Mucosa of descending colon (tissue), 3 donors: ENCODE results near the gene GRM8. TPM values are rescaled to one million over a fixed set of nuclear protein-coding genes. Genes with fewer than 3 reads are reported as not detected.

Experiments
- ATAC-seq: fragments of 200-7000 bp; cut with Tn5 transposase; one replicate; pipeline ENCODE4 v1.9.1; 2020; ENCODE audit warnings: mild to moderate bottlenecking, moderate library complexity
- DNase-seq, 3 donors: peaks; one replicate each; pipeline ENCODE4 v3.0.0-alpha.2; 2020
- H3K36me3 ChIP-seq: fragments of 200-600 bp; one replicate; pipeline ENCODE4 v1.8.0; 2021; ENCODE audit warnings: low read depth, mild to moderate bottlenecking
- H3K4me1 ChIP-seq: fragments of 200-600 bp; one replicate; pipeline ENCODE4 v1.8.0; 2021; ENCODE audit warnings: low read depth, mild to moderate bottlenecking
- H3K4me3 ChIP-seq: fragments of 200-600 bp; one replicate; pipeline ENCODE4 v1.8.0; 2021; ENCODE audit warnings: mild to moderate bottlenecking
- H3K9me3 ChIP-seq: fragments of 200-600 bp; one replicate; pipeline ENCODE4 v1.8.0; 2021; ENCODE audit warnings: mild to moderate bottlenecking
- CTCF ChIP-seq: fragments of 200-600 bp; IDR thresholded peaks from one replicate; pipeline ENCODE4 v1.8.0; 2022; ENCODE audit warnings: antibody characterized with exemption, mild to moderate bottlenecking
- intact Hi-C, 2 donors: fragments of 100-400 bp; cut with DNase I in 1 of 2; cut with micrococcal nuclease in 1 of 2; formaldehyde crosslinking; loops; one replicate each; pipeline versions ENCODE4 v1.11.0 to v1.11.1; 2022; cut with DNase I, micrococcal nuclease
- total RNA-seq, 3 donors: library from RNA; stranded (reverse); fragmentation: NEBNext Ultra II Directional in 2 of 3; extraction: Animal tissue kit (Norgen Biotek cat#: 25700) in 2 of 3; gene quantifications; one replicate each; pipeline versions ENCODE4 v1.2.1 to v1.2.4, GENCODE V29; 2021 to 2023
- donor health status: DM: no; HTN: no; CAD: no; lungs with moderate emphysema.
- donor health status: DM: no; HTN: no; CAD: no.
- donor health status: DM: no; HTN: yes; CAD: no.

GRM8 gene
- total RNA-seq, 3 donors from 2014 or later = 0.41 to 9.2 (median 4.4) TPM

GRCh38 chr7:126447984-126448383, 804.8 kb downstream of the GRM8 start:
- no peak overlapping the region for H3K4me3 ChIP-seq
- no peaks in the 10 kb centered on the region for H3K9me3 ChIP-seq
- intact Hi-C loops = no loop called here
- peaks cover 6% of the 10 kb centered on the region for H3K4me1 ChIP-seq
- no peaks in the 10 kb centered on the region for H3K36me3 ChIP-seq
- no peak for DNase-seq
- no peak for TF ChIP-seq CTCF
- peak; percentile 71 for ATAC-seq

- Histone ChIP-seq H3K4me3 (no peak overlapping the region), H3K4me1 (peaks cover 10% of the 10 kb centered on the region), H3K36me3 (no peaks in the 10 kb centered on the region), H3K9me3 (no peaks in the 10 kb centered on the region)
- intact Hi-C loops = no loop called here
- TF ChIP-seq CTCF = no peak
- DNase-seq = no peak
- no peak for ATAC-seq
Observed at GRCh38 chr7:126445991-126446390, 806.8 kb downstream of the GRM8 start.

- DNase-seq = no peak
- no peak overlapping the region for H3K4me3 ChIP-seq
- no peaks in the 10 kb centered on the region for H3K9me3 ChIP-seq
- peak; percentile 61 for ATAC-seq
- intact Hi-C loops = no loop called here
- H3K4me1 ChIP-seq = peaks cover 13% of the 10 kb centered on the region
- TF ChIP-seq CTCF = no peak
- H3K36me3 ChIP-seq = peaks cover 5% of the 10 kb centered on the region
Observed at GRCh38 chr7:126443951-126444350, 808.8 kb downstream of the GRM8 start.

- H3K4me3 ChIP-seq = no peak overlapping the region
- peaks cover 5% of the 10 kb centered on the region for H3K36me3 ChIP-seq
- ATAC-seq (no peak), DNase-seq (no peak)
- no peak for TF ChIP-seq CTCF
- intact Hi-C loops = no loop called here
- H3K9me3 ChIP-seq = no peaks in the 10 kb centered on the region
- peaks cover 11% of the 10 kb centered on the region for H3K4me1 ChIP-seq
Observed at GRCh38 chr7:126442908-126443307, 809.8 kb downstream of the GRM8 start.

- peak; percentile 51 for ATAC-seq
Observed at GRCh38 chr7:126441745-126442144, 811.0 kb downstream of the GRM8 start.

More at GRCh38 chr7:126441745-126442144, 811.0 kb downstream of the GRM8 start:
- no peak for TF ChIP-seq CTCF
- peaks cover 5% of the 10 kb centered on the region for H3K36me3 ChIP-seq
- DNase-seq = no peak
- intact Hi-C loops = no loop called here
- peaks cover 8% of the 10 kb centered on the region for H3K4me1 ChIP-seq
- H3K4me3 ChIP-seq = no peak overlapping the region
- H3K9me3 ChIP-seq = no peaks in the 10 kb centered on the region
